Measurements from ENCODE around the gene BCAS3. TPM values are rescaled to one million over a fixed set of nuclear protein-coding genes. Genes with fewer than 3 reads are reported as not detected.

BCAS3 gene
- total RNA-seq, 2 donors from 2014 or later = 12.0 to 15.6 TPM

GRCh38 chr17:61221597-61222471 lies 544.2 kb downstream of the BCAS3 start:
- H3K27ac ChIP-seq = no peak overlapping the region
- peaks cover 0 to 15% of the 10 kb centered on the region in 2 donors for H3K4me1 ChIP-seq
- H3K27me3 ChIP-seq = no peaks in the 10 kb centered on the region
- H3K36me3 ChIP-seq = no peaks in the 10 kb centered on the region
- H3K4me3 ChIP-seq = no peak overlapping the region
- no peaks in the 10 kb centered on the region for H3K9me3 ChIP-seq
- TF ChIP-seq CTCF (IDR thresholded peaks at IDR 0.05) = no peak
- no peak for DNase-seq (ENCODE audit: low spot score)

GRCh38 chr17:61223725-61224124 lies 546.1 kb downstream of the BCAS3 start:
- Histone ChIP-seq H3K4me3 (no peak overlapping the region), H3K4me1 (peaks cover 0 to 6% of the 10 kb centered on the region in 2 donors), H3K9me3 (no peaks in the 10 kb centered on the region), H3K27me3 (no peaks in the 10 kb centered on the region), H3K36me3 (no peaks in the 10 kb centered on the region), H3K27ac (no peak overlapping the region)
- no peak for TF ChIP-seq CTCF (IDR thresholded peaks at IDR 0.05)
- DNase-seq (ENCODE audit: low spot score) = no peak

GRCh38 chr17:61225178-61225882 lies 547.7 kb downstream of the BCAS3 start:
- Histone ChIP-seq H3K4me1 (no peaks in the 10 kb centered on the region), H3K27me3 (no peaks in the 10 kb centered on the region)

GRCh38 chr17:61227866-61228265 lies 550.2 kb downstream of the BCAS3 start:
- H3K36me3 ChIP-seq = no peaks in the 10 kb centered on the region
- no peaks in the 10 kb centered on the region for H3K4me1 ChIP-seq
- no peak overlapping the region for H3K4me3 ChIP-seq
- H3K27me3 ChIP-seq = no peaks in the 10 kb centered on the region
- no peak overlapping the region for H3K27ac ChIP-seq
- H3K9me3 ChIP-seq = no peaks in the 10 kb centered on the region
- no peak for TF ChIP-seq CTCF (IDR thresholded peaks at IDR 0.05)
- no peak for DNase-seq (ENCODE audit: low spot score)

More at GRCh38 chr17:61225178-61225882, 547.7 kb downstream of the BCAS3 start:
- TF ChIP-seq CTCF (IDR thresholded peaks at IDR 0.05) = no peak
- Histone ChIP-seq H3K36me3 (no peaks in the 10 kb centered on the region), H3K27ac (no peak overlapping the region), H3K4me3 (no peak overlapping the region), H3K9me3 (no peaks in the 10 kb centered on the region)
- DNase-seq (ENCODE audit: low spot score) = no peak

GRCh38 chr17:61230461-61230860 lies 552.8 kb downstream of the BCAS3 start:
- Histone ChIP-seq H3K36me3 (no peaks in the 10 kb centered on the region), H3K4me1 (no peaks in the 10 kb centered on the region), H3K27me3 (no peaks in the 10 kb centered on the region), H3K4me3 (no peak overlapping the region), H3K9me3 (no peaks in the 10 kb centered on the region), H3K27ac (no peak overlapping the region)
- DNase-seq (ENCODE audit: low spot score) = no peak
- no peak for TF ChIP-seq CTCF (IDR thresholded peaks at IDR 0.05)
